Lung (tissue), 12 donors: ENCODE data around the gene TNFRSF1A. TPM values are rescaled to one million over a fixed set of nuclear protein-coding genes. Genes with fewer than 3 reads are reported as not detected.

Source experiments
- ATAC-seq: fragments of 200-7000 bp; cut with Tn5 transposase; one replicate; pipeline ENCODE4 v1.9.1; 2020; ENCODE audit warnings: moderate number of reproducible peaks; ENCODE audit not compliant: insufficient read depth, low FRiP score
- DNase-seq, 3 donors: peaks; one replicate each; pipeline ENCODE4 v3.0.0-alpha.2; 2013 to 2017
- H3K27ac ChIP-seq, 2 donors: one replicate each; pipeline ENCODE4 v1.5.1; 2013; ENCODE audit warnings: mild to moderate bottlenecking in 2 of 2, moderate library complexity in 2 of 2, control low read depth in 1 of 2, inconsistent platforms in 1 of 2, low read depth in 1 of 2, low read length in 1 of 2
- H3K27me3 ChIP-seq, 3 donors: one replicate each; pipeline ENCODE4 v1.5.1; 2013; ENCODE audit warnings: low read length in 2 of 3; ENCODE audit not compliant: control insufficient read depth in 3 of 3, insufficient read depth in 3 of 3
- H3K36me3 ChIP-seq, 4 donors: one replicate each; pipeline ENCODE4 v1.5.1; 2013; ENCODE audit warnings: low read length in 4 of 4, mild to moderate bottlenecking in 1 of 4, moderate library complexity in 1 of 4; ENCODE audit not compliant: control insufficient read depth in 4 of 4, insufficient read depth in 4 of 4
- H3K4me1 ChIP-seq, 5 donors: one replicate each; pipeline ENCODE4 v1.5.1; 2013; ENCODE audit warnings: low read length in 5 of 5, mild to moderate bottlenecking in 2 of 5, moderate library complexity in 1 of 5; ENCODE audit not compliant: control insufficient read depth in 5 of 5, insufficient read depth in 5 of 5
- H3K4me3 ChIP-seq: one replicate; pipeline ENCODE4 v1.5.1; 2013; ENCODE audit warnings: mild to moderate bottlenecking, control low read depth, moderate library complexity
- H3K9ac ChIP-seq, 2 donors: one replicate each; pipeline ENCODE4 v1.5.1; 2013; ENCODE audit warnings: low read length in 2 of 2, control low read depth in 1 of 2; ENCODE audit not compliant: insufficient read depth in 1 of 2
- H3K9me3 ChIP-seq, 4 donors: one replicate each; pipeline ENCODE4 v1.5.1; 2013; ENCODE audit warnings: low read length in 3 of 4, mild to moderate bottlenecking in 1 of 4, moderate library complexity in 1 of 4; ENCODE audit not compliant: control insufficient read depth in 4 of 4, insufficient read depth in 3 of 4
- WGBS, 2 donors: extraction: QIAGEN DNeasy Blood & Tissue Kit; methylation state at CpG; one replicate each; pipeline ENCODE4 v1.1.7; 2013; 5-methylcytosine and 5-hydroxymethylcytosine counted together
- polyA plus RNA-seq, 2 donors: library from polyadenylated mRNA; stranded (reverse); fragments of 200-250 nt; gene quantifications; one replicate each; pipeline ENCODE4 v1.2.1, GENCODE V29; 2013
- total RNA-seq, 2 donors: library from RNA; depleted of rRNA in 1 of 2; stranded (reverse); fragments of >200 nt in 1 of 2; gene quantifications; one replicate each; pipeline ENCODE4 v1.2.1, GENCODE V29; 2014 to 2021
- TF ChIP-seq, protein P1 (sequence below): IDR thresholded peaks from 2 replicates; pipeline ENCODE4 v1.5.1; 2012; ENCODE audit warnings: mild to moderate bottlenecking; ENCODE audit errors: control extremely low read depth, extremely low read depth
- donor health status: control.
- donor health status: control.
- donor health status: Bipolar disorder and iron deficiency.
- donor health status: healthy.
- donor health status: DM: yes; HTN: yes; CAD: no.

Gene TNFRSF1A
- total and polyA plus RNA-seq, 4 donors, result 81.6 to 184 (median 178) TPM

DNA sequence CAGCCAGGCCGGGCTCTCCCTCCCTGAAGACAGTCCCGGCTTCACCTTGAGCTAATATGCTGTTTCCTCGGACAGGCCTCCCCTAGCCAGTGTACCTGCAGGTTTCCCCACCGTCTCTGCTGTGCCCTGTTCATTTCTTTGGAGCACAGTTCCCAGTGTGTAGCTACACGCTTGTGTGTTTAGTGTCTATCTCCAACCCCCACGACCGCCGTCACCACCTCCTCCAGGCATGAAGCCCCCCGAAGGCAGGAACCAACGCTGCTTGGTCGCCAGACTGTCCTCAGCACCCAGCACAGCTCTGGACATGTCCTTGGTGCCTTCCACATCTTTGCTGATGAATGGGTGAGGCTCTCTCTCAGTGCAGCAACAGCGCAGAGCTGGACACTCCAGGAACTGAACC, 57.6 kb downstream of the TNFRSF1A start:
- Histone ChIP-seq H3K9ac (no peak overlapping the region), H3K9me3 (peaks cover 0 to 2% (median 0%) of the 10 kb centered on the region in 4 donors), H3K4me3 (no peak overlapping the region), H3K4me1 (peaks cover 0 to 4% (median 0%) of the 10 kb centered on the region in 5 donors), H3K27me3 (no peaks in the 10 kb centered on the region), H3K27ac (no peak overlapping the region), H3K36me3 (no peaks in the 10 kb centered on the region)
- ATAC-seq (no peak), DNase-seq (no peak)
- WGBS, 2 donors, result 89 to 90% methylated on average over 12 of the region's 12 CpGs
- TF ChIP-seq, protein P1, sequence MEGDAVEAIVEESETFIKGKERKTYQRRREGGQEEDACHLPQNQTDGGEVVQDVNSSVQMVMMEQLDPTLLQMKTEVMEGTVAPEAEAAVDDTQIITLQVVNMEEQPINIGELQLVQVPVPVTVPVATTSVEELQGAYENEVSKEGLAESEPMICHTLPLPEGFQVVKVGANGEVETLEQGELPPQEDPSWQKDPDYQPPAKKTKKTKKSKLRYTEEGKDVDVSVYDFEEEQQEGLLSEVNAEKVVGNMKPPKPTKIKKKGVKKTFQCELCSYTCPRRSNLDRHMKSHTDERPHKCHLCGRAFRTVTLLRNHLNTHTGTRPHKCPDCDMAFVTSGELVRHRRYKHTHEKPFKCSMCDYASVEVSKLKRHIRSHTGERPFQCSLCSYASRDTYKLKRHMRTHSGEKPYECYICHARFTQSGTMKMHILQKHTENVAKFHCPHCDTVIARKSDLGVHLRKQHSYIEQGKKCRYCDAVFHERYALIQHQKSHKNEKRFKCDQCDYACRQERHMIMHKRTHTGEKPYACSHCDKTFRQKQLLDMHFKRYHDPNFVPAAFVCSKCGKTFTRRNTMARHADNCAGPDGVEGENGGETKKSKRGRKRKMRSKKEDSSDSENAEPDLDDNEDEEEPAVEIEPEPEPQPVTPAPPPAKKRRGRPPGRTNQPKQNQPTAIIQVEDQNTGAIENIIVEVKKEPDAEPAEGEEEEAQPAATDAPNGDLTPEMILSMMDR, result no peak

DNA sequence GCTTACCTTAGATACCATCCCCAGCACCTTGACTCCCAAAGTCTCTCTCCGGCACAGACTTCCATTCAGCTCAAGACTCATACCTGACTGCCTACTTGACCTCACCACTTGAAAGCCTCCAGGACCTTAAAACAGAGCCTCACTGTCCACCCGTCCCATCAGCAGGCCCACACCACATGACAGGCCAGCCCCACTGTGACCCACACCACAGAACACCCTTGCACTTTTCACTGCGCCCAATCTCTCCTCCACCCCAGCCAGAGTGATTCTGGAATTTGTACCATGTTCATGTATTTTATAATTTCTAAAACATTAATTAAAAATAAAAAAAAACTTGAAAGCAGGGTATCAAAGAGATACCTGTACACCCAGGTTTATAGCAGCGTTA, 59.4 kb downstream of the TNFRSF1A start:
- H3K4me3 ChIP-seq, result no peak overlapping the region
- no peak overlapping the region for H3K9ac ChIP-seq
- peaks cover 0 to 2% (median 0%) of the 10 kb centered on the region in 4 donors for H3K9me3 ChIP-seq
- H3K36me3 ChIP-seq, result no peaks in the 10 kb centered on the region
- H3K27me3 ChIP-seq, result no peaks in the 10 kb centered on the region
- H3K27ac ChIP-seq, result no peak overlapping the region
- no peak for DNase-seq
- ATAC-seq, result no peak
- peaks cover 0 to 12% (median 5%) of the 10 kb centered on the region in 5 donors for H3K4me1 ChIP-seq
- WGBS, 2 donors, result 93 to 95% methylated on average over 4 of the region's 4 CpGs
- TF ChIP-seq, protein P1, result no peak

- TF ChIP-seq, protein P1, result no peak
- H3K9ac ChIP-seq, result no peak overlapping the region
- no peaks in the 10 kb centered on the region for H3K36me3 ChIP-seq
- peaks cover 0 to 12% (median 5%) of the 10 kb centered on the region in 5 donors for H3K4me1 ChIP-seq
- ATAC-seq (no peak), DNase-seq (no peak)
- no peaks in the 10 kb centered on the region for H3K27me3 ChIP-seq
- no peak overlapping the region for H3K27ac ChIP-seq
- H3K9me3 ChIP-seq, result peaks cover 0 to 2% (median 0%) of the 10 kb centered on the region in 4 donors
- WGBS, 2 donors, result 93 to 95% methylated on average over 13 of the region's 13 CpGs
- no peak overlapping the region for H3K4me3 ChIP-seq
Observed at GRCh38 chr12:6281081-6281809, 60.6 kb downstream of the TNFRSF1A start.
